HCEC 1CT (cell line): Measurements from ENCODE around the gene ELAC2.

Experiments
- DNase-seq: peaks from one replicate; pipeline ENCODE4 v3.0.0-alpha.2; 2017

The ELAC2 gene, protein sequence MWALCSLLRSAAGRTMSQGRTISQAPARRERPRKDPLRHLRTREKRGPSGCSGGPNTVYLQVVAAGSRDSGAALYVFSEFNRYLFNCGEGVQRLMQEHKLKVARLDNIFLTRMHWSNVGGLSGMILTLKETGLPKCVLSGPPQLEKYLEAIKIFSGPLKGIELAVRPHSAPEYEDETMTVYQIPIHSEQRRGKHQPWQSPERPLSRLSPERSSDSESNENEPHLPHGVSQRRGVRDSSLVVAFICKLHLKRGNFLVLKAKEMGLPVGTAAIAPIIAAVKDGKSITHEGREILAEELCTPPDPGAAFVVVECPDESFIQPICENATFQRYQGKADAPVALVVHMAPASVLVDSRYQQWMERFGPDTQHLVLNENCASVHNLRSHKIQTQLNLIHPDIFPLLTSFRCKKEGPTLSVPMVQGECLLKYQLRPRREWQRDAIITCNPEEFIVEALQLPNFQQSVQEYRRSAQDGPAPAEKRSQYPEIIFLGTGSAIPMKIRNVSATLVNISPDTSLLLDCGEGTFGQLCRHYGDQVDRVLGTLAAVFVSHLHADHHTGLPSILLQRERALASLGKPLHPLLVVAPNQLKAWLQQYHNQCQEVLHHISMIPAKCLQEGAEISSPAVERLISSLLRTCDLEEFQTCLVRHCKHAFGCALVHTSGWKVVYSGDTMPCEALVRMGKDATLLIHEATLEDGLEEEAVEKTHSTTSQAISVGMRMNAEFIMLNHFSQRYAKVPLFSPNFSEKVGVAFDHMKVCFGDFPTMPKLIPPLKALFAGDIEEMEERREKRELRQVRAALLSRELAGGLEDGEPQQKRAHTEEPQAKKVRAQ

DNA sequence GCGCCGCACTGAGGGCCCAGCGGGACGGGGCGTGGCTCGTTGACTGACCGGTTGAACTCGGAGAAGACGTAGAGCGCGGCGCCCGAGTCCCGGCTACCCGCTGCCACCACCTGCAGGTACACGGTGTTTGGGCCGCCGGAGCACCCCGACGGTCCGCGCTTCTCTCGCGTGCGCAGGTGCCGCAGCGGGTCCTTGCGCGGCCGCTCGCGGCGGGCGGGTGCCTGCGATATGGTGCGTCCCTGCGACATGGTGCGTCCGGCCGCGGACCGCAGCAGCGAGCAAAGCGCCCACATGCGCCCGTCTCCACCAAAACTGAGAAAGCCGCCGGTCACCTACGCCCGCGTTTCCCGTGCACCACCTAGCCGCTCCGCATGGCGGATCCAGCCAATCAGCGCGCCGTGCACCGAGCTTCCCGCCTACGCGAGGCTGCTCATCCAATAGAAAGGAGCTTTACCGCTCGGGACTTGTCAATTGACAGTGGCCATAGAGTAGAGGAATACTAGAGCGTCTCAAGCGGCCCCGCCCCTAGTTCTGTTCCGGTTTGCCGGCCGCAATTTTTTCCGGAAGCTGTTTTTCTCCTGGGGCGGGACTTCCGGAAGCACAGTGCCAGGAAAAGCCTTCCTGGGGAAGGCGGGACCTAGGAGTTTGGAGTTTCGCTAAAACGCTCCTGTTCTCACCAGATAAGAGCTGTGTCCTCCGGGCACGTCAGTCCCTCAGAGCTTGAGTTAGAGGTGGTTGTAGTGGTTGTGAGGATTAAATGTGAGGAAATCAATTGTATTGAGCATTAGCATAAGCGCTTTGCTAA is at the start of gene ELAC2:
ELAC2 (minus strand) TSS at position 373 of the 805 bp plus-strand sequence; CDS start at position 293, 80 bp downstream.
- DNase-seq, result peak; percentile 100

DNA sequence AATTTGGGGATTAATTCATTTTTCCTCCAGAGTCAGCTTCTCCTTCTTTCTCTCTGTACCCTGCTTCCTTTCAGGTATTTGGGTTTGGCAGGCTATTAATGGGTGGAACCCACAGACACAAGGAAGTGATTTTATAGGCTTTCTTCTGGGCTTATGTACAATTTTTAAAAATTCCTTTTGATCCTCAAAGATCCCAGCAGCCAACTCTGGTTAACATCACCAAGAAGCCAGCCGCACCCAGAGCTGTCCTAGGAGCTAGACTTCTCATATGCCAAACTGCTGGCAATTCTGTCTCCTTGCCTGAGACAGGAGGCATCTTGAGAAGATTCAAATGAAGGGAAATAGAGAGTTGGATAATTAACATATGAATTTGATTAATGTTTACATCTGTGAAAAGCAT is 47.2 kb upstream of the ELAC2 start:
- no peak for DNase-seq

DNA sequence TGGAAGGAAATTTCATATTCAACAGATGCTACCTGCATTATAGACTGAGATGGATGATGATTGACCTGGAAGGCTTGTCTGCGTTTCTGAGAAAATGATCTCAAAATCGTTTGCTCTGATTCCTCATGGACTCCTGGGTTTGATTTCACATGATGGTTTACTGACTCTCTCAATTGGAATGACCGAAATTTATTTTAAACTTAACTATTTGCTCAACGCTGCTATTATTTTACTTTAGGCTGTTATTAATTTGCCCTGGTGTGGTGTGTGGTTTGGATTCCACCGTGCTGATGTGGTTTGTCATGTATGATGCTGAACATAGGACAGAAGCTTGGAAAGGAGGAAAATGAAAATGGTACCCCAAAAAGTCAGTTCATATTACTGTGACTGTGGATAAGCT is 37.3 kb upstream of the ELAC2 start:
- no peak for DNase-seq

DNA sequence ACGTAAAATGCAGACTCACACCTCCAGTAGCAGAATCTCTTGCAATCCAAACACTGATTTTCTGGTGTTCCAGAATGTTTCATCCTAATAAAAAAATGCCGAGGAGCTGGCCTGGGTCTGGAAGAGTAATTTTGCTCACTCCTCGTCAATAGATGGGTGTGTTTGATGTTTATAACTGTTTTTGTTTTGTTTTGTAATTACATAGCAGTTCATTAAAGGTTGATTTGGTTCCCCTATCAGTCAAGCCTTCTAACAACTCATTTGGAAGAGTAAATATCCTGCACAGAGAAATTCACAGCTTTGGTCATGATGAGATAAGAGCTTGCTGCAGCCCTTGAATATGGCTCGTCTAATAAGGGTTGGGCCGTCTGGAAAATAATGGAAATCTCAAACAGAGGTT is 36.8 kb upstream of the ELAC2 start:
- no peak for DNase-seq

DNA sequence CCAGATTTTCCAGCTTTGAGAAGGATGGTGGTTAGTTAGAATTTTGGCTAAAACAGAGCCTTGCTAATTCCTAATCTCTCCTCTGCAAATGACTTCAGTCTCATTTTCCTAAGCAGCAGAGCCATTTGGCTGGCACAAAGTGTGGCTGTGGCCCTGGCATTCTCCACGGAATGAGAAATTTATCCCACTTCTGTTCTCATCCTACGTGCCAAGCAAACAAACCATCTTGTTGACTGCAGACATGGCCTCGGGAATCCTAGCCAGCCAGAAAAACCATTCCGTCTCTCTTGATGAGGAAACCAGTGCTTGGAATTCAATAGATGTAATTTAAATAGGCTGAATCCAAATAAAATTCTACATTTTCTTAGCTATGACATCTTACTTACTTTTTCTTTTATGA is 34.1 kb upstream of the ELAC2 start:
- no peak for DNase-seq

DNA sequence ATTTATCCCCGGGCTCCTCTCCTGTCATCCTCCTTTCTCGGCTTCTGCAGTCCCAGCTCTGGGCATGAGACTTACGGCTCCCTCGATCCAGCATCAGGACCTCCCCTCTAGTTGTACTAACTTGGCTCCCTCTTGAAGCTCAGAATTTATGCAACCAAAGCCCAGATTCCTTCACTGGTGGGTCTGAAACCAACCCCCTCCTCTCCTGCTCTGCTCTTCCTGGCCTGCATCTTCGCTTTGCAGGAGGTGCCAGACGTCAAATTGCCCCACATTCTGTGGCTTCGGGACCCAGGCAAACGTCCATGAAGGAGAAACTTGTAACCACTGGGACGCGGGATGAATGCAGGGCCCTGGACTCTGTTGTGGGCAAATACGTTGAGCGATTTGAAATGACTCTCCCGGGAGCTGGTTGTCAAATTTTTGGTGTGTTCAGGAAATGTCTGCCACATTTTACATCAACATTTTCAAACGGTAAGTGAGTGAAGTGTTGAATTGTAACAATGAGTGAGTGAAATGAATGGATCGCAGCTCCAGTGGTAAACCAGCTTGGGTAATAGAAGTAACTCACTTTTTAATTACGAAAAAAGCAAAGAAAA is 29.3 kb upstream of the ELAC2 start:
- no peak for DNase-seq

DNA sequence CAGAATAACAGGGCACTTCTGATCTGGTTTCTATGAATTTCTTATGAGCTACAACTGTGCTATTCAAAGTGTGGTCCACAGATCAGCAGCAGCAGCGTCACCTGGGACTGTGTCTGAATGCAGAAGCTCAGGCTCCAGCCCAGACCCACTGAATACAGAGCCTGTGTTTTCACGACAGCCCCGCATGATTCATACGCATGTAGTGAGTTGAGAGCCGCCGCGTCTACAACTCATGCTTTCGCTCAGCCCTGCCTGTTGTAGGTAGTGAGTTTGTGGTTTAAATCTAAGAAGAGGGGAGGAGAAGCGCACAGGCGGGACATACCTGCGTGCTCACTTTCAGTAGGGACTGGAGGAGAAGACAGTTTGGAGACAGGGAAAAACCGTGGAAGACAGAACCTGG is 28.5 kb upstream of the ELAC2 start:
- DNase-seq, result no peak

DNA sequence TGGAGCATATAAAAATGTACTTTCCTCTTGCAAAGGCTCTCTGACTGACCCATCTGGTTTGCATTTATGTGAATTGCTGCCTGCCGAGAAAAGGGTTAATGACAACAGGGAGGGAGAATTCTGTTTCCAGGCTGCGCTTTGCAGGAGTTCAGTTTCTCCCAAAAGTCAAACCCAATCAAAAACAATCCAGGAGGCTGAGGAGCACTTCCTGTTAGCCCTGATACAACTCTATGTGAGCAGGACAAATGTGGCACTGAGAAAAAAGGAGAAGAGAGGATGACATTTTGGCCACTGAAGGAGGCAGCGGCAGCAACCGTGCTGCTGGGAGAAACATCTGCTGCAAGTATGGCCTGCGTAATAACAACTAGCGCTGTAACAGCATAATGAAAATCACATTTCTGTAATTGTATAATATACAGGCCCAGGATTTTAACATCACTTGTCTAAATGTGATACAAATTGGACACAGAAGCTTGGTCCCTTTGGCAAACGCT is 26.8 kb upstream of the ELAC2 start:
- no peak for DNase-seq

DNA sequence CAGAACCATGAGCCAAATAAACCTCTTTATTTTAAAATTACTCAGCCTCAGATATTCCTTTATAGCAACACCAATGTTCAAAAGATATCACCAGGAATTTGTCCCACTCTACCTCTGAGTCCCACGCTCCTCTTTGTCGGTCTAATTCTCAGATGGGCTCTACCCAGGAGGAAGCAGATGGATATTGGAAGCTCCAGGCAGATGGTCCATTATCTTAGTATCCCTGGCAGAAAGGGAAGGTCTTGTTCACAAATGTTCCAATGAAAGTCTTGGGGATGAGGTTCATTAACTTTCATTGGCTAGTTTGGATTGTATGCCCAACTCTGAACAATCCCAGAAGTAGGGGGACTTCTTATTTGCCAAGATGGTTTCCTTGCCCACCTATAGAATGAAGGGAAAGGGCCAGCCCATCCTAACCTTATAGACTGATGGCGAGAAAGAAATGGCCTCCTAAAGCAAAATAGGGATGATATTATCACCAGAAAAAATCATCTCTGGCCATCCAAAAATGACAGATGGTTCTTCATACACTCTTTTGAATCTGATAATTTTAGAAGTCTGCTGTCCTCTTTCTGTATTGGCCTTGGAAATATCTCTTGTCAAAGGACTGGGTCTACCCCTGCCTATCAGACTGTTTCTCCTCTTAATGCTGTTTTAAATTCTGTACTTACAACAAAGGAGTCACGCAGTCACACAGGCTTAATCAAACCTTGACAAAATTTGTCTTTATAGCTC is 21.3 kb upstream of the ELAC2 start:
- DNase-seq, result no peak

DNA sequence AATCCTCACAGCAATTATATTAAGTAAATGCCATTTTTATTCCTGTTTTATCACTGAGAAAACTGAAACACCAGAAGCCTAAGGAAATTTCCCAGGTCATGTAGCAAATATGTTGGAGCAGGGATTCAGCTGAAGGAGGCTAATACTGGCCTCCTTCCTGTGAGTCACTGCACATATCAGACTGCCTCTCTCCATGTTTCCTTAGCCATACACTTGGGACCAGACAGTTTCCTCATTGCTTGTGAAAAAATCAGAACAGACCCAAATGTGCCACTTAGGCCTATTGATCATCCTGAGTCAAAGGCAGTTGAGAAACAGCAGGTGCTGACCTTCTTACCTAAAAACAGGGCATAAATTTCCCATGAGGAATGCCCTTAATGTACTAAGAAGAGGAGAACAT is 18.9 kb upstream of the ELAC2 start:
- no peak for DNase-seq

DNA sequence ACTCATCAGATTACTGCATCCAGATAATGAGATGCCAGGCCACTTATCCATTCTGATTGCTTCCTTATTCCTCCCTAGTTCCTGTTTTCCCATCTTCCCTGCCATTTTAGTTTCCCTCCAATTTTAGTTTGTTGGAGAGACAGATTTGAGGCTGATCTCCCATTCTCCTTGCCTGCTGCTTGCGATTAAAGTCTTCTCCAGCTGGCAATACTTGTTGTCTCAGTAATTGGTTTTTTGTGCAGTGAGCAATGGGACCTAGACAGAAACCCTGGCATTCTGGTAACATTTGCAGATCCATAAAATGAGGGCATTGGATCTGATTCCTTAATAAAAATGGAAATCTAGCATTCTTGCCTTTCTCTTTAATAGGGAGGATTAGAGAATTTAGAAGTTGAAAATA is 17.6 kb upstream of the ELAC2 start:
- DNase-seq, result no peak

DNA sequence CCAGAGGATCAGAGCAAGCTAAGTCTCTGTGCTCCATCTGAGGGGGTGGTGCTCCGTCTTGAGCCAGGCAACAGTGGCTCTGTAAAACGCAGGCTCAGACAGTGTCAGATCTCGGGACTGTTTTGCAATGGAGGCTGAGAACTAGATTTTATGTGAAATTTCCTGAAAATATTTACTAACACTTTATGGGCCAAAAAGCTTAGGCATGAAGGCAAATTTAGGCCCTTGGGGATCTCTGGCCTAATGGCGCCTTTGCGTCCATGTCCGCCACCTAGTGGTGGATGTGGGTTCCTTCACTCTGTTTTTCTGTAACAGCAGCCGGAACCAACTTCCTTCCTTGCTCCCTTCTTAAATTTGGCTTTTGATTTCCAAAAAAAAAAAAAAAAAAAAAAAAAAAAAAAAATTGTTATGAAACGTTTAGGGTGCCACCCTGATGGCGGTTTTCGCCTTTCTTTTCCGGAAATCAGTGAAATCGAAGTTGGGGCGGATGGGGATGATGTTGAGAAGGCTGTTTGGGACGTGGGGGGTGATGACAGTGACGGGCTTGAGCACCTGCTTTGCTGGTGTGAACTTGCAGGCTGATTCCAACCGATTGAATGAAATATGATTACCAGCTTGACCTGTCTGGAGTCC is 14.0 kb upstream of the ELAC2 start:
- DNase-seq, result peak; percentile 45

DNA sequence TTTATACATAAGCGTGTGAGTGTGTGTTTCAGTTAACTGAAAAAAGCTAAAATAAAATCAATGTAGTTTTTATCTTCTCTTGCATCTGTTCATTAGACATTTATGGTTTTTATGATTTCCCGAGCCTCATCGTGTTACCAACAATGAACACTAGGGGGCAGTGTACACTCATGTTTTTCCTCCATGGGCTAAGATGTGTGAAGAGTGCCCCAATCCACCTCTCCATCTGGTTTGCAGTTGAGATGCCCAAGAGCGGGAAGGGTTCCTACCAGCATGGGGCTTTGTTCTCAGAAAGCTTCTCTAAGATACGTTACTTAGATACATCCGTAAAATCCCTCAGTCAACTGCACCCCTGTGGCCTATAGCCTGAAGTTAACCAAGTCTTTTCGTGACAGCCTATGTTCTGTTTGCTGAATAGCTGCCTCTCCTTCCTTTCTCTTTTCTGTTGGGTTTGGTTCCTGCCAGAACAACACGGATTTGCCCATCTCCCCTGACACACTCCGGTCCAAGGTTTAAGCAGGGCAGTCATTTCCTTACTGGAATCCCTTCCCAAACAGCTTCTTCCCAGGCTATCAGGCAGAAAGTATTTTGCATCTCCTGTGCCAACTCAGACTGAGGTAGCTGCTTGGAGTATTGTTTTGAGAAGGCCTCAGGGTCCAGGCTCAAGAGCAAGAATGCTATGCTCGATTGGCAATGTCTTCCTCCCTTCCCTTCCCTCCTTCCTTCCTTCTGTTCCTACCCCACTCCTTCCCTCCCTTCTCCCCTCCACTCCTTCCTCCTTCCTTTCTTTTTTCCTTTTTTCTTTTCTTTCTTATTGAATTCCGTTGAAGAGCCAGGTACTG is 12.9 kb upstream of the ELAC2 start:
- DNase-seq, result peak; percentile 43

DNA sequence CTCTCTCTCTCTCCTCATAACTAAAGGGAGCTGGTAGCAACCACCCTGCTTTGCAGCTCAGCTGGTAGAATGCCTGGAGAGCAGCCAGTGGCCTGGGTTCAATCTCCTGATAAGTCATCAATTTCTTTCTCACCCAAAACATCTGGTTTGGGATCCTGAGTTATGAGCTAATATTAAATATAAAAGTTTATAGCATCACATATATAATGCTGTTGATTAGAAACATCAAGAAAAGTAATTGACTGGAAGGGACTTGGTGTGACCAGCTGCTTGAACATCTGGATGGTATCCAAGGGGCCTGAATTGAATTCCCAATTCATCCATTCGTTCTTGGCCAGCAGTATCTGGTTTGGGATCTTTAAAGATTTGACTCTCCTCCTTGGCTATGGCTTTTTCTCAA is 12.2 kb upstream of the ELAC2 start:
- no peak for DNase-seq

DNA sequence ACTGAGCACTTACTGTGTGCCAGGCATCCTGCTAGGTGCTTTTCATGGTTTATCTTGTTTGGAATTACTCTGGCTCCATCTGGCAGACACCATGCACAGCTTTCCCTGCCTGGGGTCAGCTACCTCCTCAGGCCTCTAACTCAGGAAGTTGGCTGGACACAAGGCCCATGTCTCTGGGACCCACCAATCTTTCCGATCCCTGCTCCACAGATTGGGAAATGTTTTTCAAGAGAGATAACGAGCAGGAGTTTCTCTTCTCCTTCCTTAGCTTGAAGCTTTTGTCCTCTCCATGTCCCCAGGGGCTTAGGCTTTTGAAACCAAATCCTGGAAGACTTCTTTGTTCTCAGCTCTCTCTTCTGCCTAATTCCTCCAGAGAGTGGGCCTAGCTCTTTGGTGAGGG is 11.5 kb upstream of the ELAC2 start:
- no peak for DNase-seq

DNA sequence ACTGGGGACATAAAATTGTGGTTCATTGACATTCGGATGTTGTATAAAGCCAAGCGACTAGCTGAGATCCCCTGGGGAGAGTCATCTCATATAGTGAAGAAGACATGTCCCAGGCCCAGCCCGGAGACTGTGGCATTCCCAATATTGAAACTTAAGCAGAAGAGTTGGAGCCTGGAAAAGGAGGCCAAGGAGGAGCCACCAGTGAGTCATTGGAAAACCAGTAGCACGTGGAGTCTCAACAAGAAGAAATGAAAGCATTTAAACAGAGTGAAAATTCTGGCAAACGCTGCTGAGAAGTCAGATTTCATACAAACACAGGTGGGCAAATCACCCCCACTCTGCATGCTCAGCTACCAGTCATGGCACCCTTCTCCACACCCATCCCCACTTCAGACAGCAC is 9.4 kb upstream of the ELAC2 start:
- DNase-seq, result peak; percentile 8

DNA sequence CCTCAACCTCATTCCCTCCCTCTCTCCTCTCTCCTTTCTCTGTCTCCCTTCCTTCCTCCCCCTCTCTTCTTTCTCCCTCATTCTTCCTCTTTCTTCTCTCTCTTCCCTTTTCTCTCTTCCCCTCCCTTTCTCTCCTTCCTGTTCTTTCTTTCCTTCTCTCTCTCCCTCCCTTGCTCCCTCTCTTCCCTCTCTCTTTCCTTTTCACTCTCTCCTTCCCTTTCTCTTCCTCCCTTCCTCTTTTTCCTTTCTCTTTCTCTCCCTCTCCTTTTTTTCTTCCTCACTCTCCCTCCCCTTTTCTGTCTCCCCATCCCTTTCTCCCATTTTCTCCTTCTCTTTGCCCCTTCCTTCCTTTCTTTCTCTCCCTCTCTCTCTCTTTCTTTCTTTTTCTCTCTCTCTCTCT is 7.9 kb upstream of the ELAC2 start:
- DNase-seq, result no peak

DNA sequence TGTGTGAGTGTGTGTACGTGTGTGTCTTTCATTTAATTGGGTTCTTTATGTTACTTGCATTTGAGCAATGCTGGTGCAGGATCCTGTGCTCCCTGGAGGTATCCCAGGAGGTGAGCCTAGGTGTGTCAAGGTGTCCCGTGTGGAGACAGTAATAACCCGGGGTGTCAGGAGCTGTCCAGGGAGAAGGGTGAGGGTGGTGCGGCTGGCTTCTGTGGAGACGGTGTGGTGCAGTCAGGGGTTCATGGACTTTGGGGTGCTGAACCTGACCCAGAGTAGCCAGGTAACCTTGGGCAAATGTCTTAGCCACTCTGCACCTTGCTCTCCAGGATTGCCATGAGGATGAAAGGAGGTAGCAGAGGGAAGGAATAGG is 7.4 kb upstream of the ELAC2 start:
- no peak for DNase-seq

DNA sequence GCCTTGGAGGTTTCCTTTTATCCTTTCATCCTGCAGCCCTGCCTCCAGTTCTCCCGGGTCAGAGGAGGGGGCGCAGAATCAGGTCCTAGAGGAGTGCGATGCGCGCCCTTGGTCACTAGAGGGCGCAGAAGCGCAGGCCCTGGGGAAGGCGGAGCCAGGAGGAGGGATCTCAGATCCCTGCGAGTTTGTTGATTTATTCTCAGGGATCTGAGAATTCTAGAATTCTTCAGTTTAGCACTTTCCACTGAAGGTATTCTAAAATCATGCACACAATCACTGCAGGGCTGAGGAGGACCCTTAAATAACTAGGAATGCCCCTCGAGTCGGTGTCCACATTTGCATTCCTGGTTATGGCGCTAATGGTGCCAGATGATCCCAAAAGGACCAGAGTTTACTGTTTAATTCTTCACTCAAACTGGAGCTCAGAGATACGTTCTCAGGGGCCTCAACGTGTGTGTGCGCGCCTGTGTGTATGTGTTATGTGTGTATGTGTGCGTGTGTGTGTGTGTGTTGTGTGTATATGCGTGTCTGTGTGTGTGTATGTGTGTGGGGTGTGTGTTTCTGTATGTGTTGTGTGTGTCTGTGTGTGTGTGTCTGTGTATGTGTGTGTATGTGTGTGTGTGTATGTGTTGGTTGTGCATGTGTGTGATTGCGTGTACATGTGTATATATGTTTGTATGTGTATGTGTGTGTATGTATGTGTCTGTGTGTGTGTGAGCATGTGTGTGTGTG is 6.9 kb upstream of the ELAC2 start:
- peak; percentile 49 for DNase-seq

DNA sequence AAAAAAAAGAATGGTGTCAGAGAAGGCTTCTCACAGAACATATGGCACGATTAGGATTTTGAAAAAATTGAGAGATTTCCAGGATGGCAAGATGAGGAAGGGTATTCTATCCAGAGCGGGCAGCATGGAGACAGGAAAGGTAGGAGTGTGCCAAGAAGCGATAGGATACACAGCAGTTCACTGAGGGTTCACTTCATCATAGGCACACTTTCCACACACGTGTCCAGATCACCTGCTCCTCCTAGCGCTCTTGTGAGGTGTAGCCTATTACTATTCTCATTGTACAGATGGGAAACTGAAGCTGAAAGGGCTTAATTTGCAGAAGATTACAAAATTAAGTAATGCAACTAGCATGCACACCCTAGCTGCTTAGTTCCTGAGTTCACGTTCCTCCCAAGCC is 6.2 kb upstream of the ELAC2 start:
- no peak for DNase-seq
